GM13976 (cell line): ENCODE data around the gene MAP1A.

Source experiments
- DNase-seq: peaks from one replicate; pipeline ENCODE4 v3.0.0; 2012; ENCODE audit warnings: low spot score
- CTCF ChIP-seq: IDR thresholded peaks from 2 replicates; pipeline ENCODE4 v1.5.1; 2012; ENCODE audit warnings: borderline replicate concordance, mild to moderate bottlenecking; ENCODE audit not compliant: insufficient read depth; ENCODE audit errors: extremely low read depth, missing control alignments, control extremely low read depth
- in situ Hi-C: fragments of 300-500 bp; cut with MboI; formaldehyde crosslinking; loops from one replicate; pipeline ENCODE4 v1.12.0; 2022; ENCODE audit warnings: low sequenced_read_pairs, mixed read lengths, inconsistent platforms; ENCODE audit not compliant: unreplicated experiment

Gene MAP1A

GRCh38 chr15:43516801-43517353 is 531 bp upstream of the MAP1A start:
- DNase-seq = peak; percentile 12
- in situ Hi-C loops = no loop called here
- no peak for TF ChIP-seq CTCF

GRCh38 chr15:43518197-43518761 is 871 bp downstream of the MAP1A start:
- in situ Hi-C loops = no loop called here
- TF ChIP-seq CTCF = no peak
- peak; percentile 45 for DNase-seq

GRCh38 chr15:43519196-43519595 is 1.8 kb downstream of the MAP1A start:
- in situ Hi-C loops = no loop called here
- TF ChIP-seq CTCF = no peak
- peak; percentile 23 for DNase-seq

GRCh38 chr15:43520138-43520537 is 2.7 kb downstream of the MAP1A start:
- in situ Hi-C loops = no loop called here
- DNase-seq = no peak
- TF ChIP-seq CTCF = no peak

GRCh38 chr15:43521419-43521818 is 4.0 kb downstream of the MAP1A start:
- DNase-seq = no peak
- in situ Hi-C loops = no loop called here
- TF ChIP-seq CTCF = no peak

- in situ Hi-C loops = no loop called here
- no peak for DNase-seq
- TF ChIP-seq CTCF = no peak
Measured at GRCh38 chr15:43522247-43522646, 4.8 kb downstream of the MAP1A start.
